GM12878 (cell line): Measurements from ENCODE around the gene NT5DC3. TPM values are rescaled to one million over a fixed set of nuclear protein-coding genes. Genes with fewer than 3 reads are reported as not detected.
A peak's percentile ranks its signal among the peaks of the same experiment; 100 is the strongest.

ENCODE experiments used
- ATAC-seq: fragments of 200-7000 bp; cut with Tn5 transposase; 3 replicates; pipeline ENCODE4 v1.9.1; 2020; ENCODE audit warnings: mild to moderate bottlenecking, moderate library complexity
- BruUV-seq: library from RNA; stranded (reverse); fragments of 400-500 nt; replicated peaks from 2 replicates; lab custom pipeline; 2021; lab: Mats Ljungman, UMichigan
- CTCF ChIA-PET: fragments of 300-600 bp; sonication (Branson Sonifier 250); formaldehyde crosslinking; extraction: SDS; loops from one replicate; lab custom pipeline; 2021; ENCODE audit warnings: inconsistent platforms; lab: Yijun Ruan, JAX
- POLR2A ChIA-PET: fragments of 350-600 bp; formaldehyde crosslinking; extraction: SDS; loops from one replicate; lab custom pipeline; 2021; ENCODE audit warnings: inconsistent platforms; lab: Charles Lee
- RAD21 ChIA-PET: fragments of 300-600 bp; sonication (Branson Sonifier 250); formaldehyde crosslinking; loops from one replicate; lab custom pipeline; 2023; ENCODE audit warnings: antibody characterized with exemption; ENCODE audit not compliant: unreplicated experiment; lab: Charles Lee
- SMC1A ChIA-PET: fragments of 300-600 bp; sonication (Branson Sonifier 250); formaldehyde crosslinking; loops from one replicate; lab custom pipeline; 2023; ENCODE audit not compliant: unreplicated experiment, uncharacterized antibody; lab: Charles Lee
- DNase-seq: peaks from one replicate; pipeline ENCODE4 v3.0.0-alpha.2; 2011; ENCODE audit warnings: low read depth, low spot score
- FAIRE-seq: peaks from 3 replicates; lab custom pipeline; 2011; peaks lifted over from hg19 to GRCh38; lab: Jason Lieb, UNC
- H2AFZ ChIP-seq: 2 replicates; pipeline ENCODE4 v1.6.0; 2011; ENCODE audit warnings: low read depth, low read length, control low read depth; ENCODE audit not compliant: control insufficient read depth
- H3K27ac ChIP-seq: 2 replicates; pipeline ENCODE4 v1.5.1; 2011; ENCODE audit warnings: control low read depth; ENCODE audit not compliant: control insufficient read depth, insufficient read depth
- H3K27me3 ChIP-seq, 2 experiments: replicated peaks in 1 of 2; 2 replicates each; pipeline versions ENCODE4 v1.6.0 to v1.6.1; 2011; ENCODE audit warnings: low read length in 1 of 2; ENCODE audit not compliant: control insufficient read depth in 2 of 2, insufficient read depth in 2 of 2
- H3K36me3 ChIP-seq, 2 experiments: 2 replicates each; pipeline ENCODE4 v1.5.1; 2011; ENCODE audit warnings: low read length in 1 of 2; ENCODE audit not compliant: control insufficient read depth in 2 of 2, insufficient read depth in 2 of 2
- H3K4me1 ChIP-seq: 2 replicates; pipeline ENCODE4 v1.6.1; 2011; ENCODE audit warnings: mild to moderate bottlenecking, low read length, moderate library complexity, mixed read lengths; ENCODE audit not compliant: control insufficient read depth, insufficient read depth
- H3K4me2 ChIP-seq: 2 replicates; pipeline ENCODE4 v1.6.0; 2011; ENCODE audit warnings: control low read depth; ENCODE audit not compliant: control insufficient read depth, insufficient read depth
- H3K4me3 ChIP-seq: fragments of 200-600 bp; sonication (generic); 2 replicates; pipeline ENCODE4 v1.5.1; 2016
- H3K79me2 ChIP-seq: 2 replicates; pipeline ENCODE4 v1.6.0; 2011; ENCODE audit warnings: low read length; ENCODE audit not compliant: control insufficient read depth, insufficient read depth
- H3K9ac ChIP-seq: 2 replicates; pipeline ENCODE4 v1.8.0; 2011; ENCODE audit warnings: low read length, control low read depth, mixed read lengths; ENCODE audit not compliant: control insufficient read depth, insufficient read depth
- H3K9me3 ChIP-seq: replicated peaks from 3 replicates; pipeline ENCODE4 v1.5.1; 2011; ENCODE audit warnings: mild to moderate bottlenecking, low read length; ENCODE audit not compliant: control insufficient read depth, insufficient read depth
- H4K20me1 ChIP-seq: 2 replicates; pipeline ENCODE4 v1.6.0; 2011; ENCODE audit not compliant: control insufficient read depth, insufficient read depth
- BACH1 ChIP-seq: fragments of 450-650 bp; IDR thresholded peaks from 2 replicates; pipeline ENCODE4 v1.6.1; 2017; ENCODE audit warnings: mild to moderate bottlenecking, borderline replicate concordance
- BMI1 ChIP-seq: fragments of 450-650 bp; IDR thresholded peaks from 2 replicates; pipeline ENCODE4 v1.6.1; 2016; ENCODE audit warnings: mild to moderate bottlenecking, moderate library complexity, borderline replicate concordance
- ELK1 ChIP-seq: IDR thresholded peaks from 2 replicates; pipeline ENCODE4 v1.6.1; 2012; ENCODE audit warnings: low read depth, low read length, improper control_type of control experiment
- FOXK2 ChIP-seq: fragments of 450-650 bp; IDR thresholded peaks from 2 replicates; pipeline ENCODE4 v1.6.1; 2017; ENCODE audit warnings: mild to moderate bottlenecking, moderate library complexity
- MEF2B ChIP-seq: fragments of 450-650 bp; IDR thresholded peaks from 2 replicates; pipeline ENCODE4 v1.6.1; 2018; ENCODE audit warnings: mild to moderate bottlenecking, moderate library complexity; ENCODE audit not compliant: partially characterized antibody, poor library complexity, severe bottlenecking
- MTA2 ChIP-seq: fragments of 450-650 bp; IDR thresholded peaks from 2 replicates; pipeline ENCODE4 v1.6.1; 2016; ENCODE audit warnings: low read depth, mild to moderate bottlenecking, moderate library complexity
- NFXL1 ChIP-seq: fragments of 450-650 bp; IDR thresholded peaks from 2 replicates; pipeline ENCODE4 v1.6.1; 2017; ENCODE audit warnings: antibody characterized with exemption, mild to moderate bottlenecking, borderline replicate concordance
- NKRF ChIP-seq: fragments of 450-650 bp; conservative IDR thresholded peaks from 2 replicates; pipeline ENCODE4 v1.6.1; 2017; ENCODE audit warnings: mild to moderate bottlenecking, moderate library complexity
- RELA ChIP-seq: fragments of 450-650 bp; IDR thresholded peaks from 2 replicates; pipeline ENCODE4 v1.8.0; 2014; ENCODE audit warnings: borderline replicate concordance; ENCODE audit not compliant: partially characterized antibody
- RUNX3 ChIP-seq: IDR thresholded peaks from 2 replicates; pipeline ENCODE4 v1.6.1; 2012; ENCODE audit warnings: low read length, inconsistent platforms
- SMC3 ChIP-seq: IDR thresholded peaks from 2 replicates; pipeline ENCODE4 v1.6.1; 2011; ENCODE audit warnings: low read length, improper control_type of control experiment, borderline replicate concordance
- TCF3 ChIP-seq: IDR thresholded peaks from 2 replicates; pipeline ENCODE4 v1.6.1; 2012; ENCODE audit warnings: low read depth, mild to moderate bottlenecking, low read length, borderline replicate concordance; ENCODE audit not compliant: insufficient read depth
- WRNIP1 ChIP-seq: IDR thresholded peaks from 2 replicates; pipeline ENCODE4 v1.6.1; 2011; ENCODE audit warnings: low read depth, low read length, improper control_type of control experiment, borderline replicate concordance
- WGBS: methylation state at CpG from one replicate; pipeline ENCODE4 v1.1.6; 2016; ENCODE audit warnings: low lambda C conversion rate; ENCODE audit not compliant: insufficient replicate concordance, insufficient coverage; ENCODE audit errors: missing lambda C conversion rate; 5-methylcytosine and 5-hydroxymethylcytosine counted together
- in situ Hi-C: fragments of 300-500 bp; cut with MboI; formaldehyde crosslinking; loops from 9 replicates; pipeline ENCODE4 v1.14.3; 2018; ENCODE audit warnings: mixed read lengths
- intact Hi-C: fragments of 100-400 bp; cut with micrococcal nuclease; formaldehyde crosslinking; loops from one replicate; pipeline ENCODE4 v1.14.2; 2022; ENCODE audit not compliant: unreplicated experiment
- polyA plus RNA-seq, 11 experiments: library from polyadenylated mRNA; depleted of rRNA in 4 of 11; unstranded in 6 of 11; stranded (reverse) in 5 of 11; fragments of >200 nt; fragmentation: Nextera tagmentation in 4 of 11; fragmentation: Illumina TruSeq in 1 of 11; extraction: Ambion mirVana in 4 of 11; extraction: Trizol in 1 of 11; gene quantifications; 1 replicate in 1 of 11; 2 replicates in 10 of 11; pipeline versions ENCODE4 v1.2.1 to v1.2.3, GENCODE V29; 2011 to 2016; ENCODE audit warnings: inconsistent platforms in 2 of 11, missing spikeins in 2 of 11, low read depth in 1 of 11
- total RNA-seq, 4 experiments: library from RNA; depleted of rRNA in 3 of 4; stranded (reverse); fragments of >200 nt in 3 of 4; fragmentation: Illumina TruSeq in 1 of 4; extraction: Trizol in 1 of 4; gene quantifications; 2 replicates each; pipeline versions ENCODE4 v1.2.1 to v1.2.3, GENCODE V29; 2013 to 2021

Gene NT5DC3
- total and polyA plus RNA-seq, 10 of the 15 experiments (the other 5 are each of a cell fraction or from before 2014, with no cell fraction given) = 2.0 to 12.4 (median 5.9) TPM

- peak; percentile 24 for TF ChIP-seq RELA
- TF ChIP-seq RUNX3 = peak; percentile 61
- 0 out of 2 replicates have a peak, but pooled peaks have one; percentile 46 for TF ChIP-seq NFXL1
- TF ChIP-seq SMC3 = no peak
- TF ChIP-seq TCF3 = 0 out of 2 replicates have a peak, but pooled peaks have one; percentile 31
- no peak for TF ChIP-seq MTA2
- TF ChIP-seq NKRF = peak; percentile 95
These were observed at the start of gene NT5DC3 (continued) for GRCh38 chr12:103840876-103841689.

- H3K27me3 ChIP-seq = no peaks in the 10 kb centered on the region
- SMC1A ChIA-PET = interaction anchor here (0.9 to 4.9 kb wide), 6 partner anchors 10 to 223 kb away, joined by 3 to 37 read pairs (median 6); no protein-coding TSS in a partner anchor
- H3K4me1 ChIP-seq = peaks cover 6% of the 10 kb centered on the region; the same call in 1 of the 2 replicates
- in situ Hi-C loops = no loop called here
- no peak overlapping the region for H3K4me2 ChIP-seq
- POLR2A ChIA-PET = interaction anchor here (1.5 kb wide), 1 partner anchor 77 kb away, joined by 4 read pairs; no protein-coding TSS in a partner anchor
- H2AFZ ChIP-seq = no peak overlapping the region
- no peak for FAIRE-seq
- H3K9ac ChIP-seq = no peak overlapping the region
- no peak overlapping the region for H3K4me3 ChIP-seq
- ATAC-seq = no peak
- TF ChIP-seq FOXK2 = no peak
- no peak for TF ChIP-seq WRNIP1
- no peak for TF ChIP-seq NKRF
- TF ChIP-seq BACH1 = no peak
- no peak for TF ChIP-seq ELK1
- no peak for TF ChIP-seq MEF2B
- no peak for TF ChIP-seq BMI1
- no TSS peak for BruUV-seq
- DNase-seq = no peak
- no peaks in the 10 kb centered on the region for H3K79me2 ChIP-seq
- no peaks in the 10 kb centered on the region for H3K9me3 ChIP-seq
- RAD21 ChIA-PET = interaction anchor here (0.6 to 1.6 kb wide), 2 partner anchors 42 to 243 kb away, joined by 3 to 5 read pairs; partner anchors contain the start of gene HSP90B1
- CTCF ChIA-PET = interaction anchor here (1.2 to 4.0 kb wide), 6 partner anchors 9 to 221 kb away, joined by 3 to 17 read pairs (median 4); no protein-coding TSS in a partner anchor
- H3K36me3 ChIP-seq = no peaks in the 10 kb centered on the region
- H3K27ac ChIP-seq = no peak overlapping the region
- H4K20me1 ChIP-seq = no peaks in the 10 kb centered on the region
- WGBS = 32% methylated on average over 1 of the region's 1 CpG
- intact Hi-C loops = loop anchor here (10.0 kb wide), 1 partner anchor 467 kb away; no protein-coding TSS in a partner anchor
These were observed 46.7 kb upstream of the NT5DC3 start for GRCh38 chr12:103887738-103888137.
